Erythroblast (primary cell): ENCODE results near the gene QRICH1.

Source experiments
- GATA1 ChIP-seq: IDR thresholded peaks from 2 replicates; pipeline ENCODE4 v1.6.1; 2011; ENCODE audit warnings: low read depth, mild to moderate bottlenecking, control low read depth, low read length, moderate library complexity
- POLR2A ChIP-seq: IDR thresholded peaks from 2 replicates; pipeline ENCODE4 v1.6.1; 2011; ENCODE audit warnings: mild to moderate bottlenecking, low read length

DNA sequence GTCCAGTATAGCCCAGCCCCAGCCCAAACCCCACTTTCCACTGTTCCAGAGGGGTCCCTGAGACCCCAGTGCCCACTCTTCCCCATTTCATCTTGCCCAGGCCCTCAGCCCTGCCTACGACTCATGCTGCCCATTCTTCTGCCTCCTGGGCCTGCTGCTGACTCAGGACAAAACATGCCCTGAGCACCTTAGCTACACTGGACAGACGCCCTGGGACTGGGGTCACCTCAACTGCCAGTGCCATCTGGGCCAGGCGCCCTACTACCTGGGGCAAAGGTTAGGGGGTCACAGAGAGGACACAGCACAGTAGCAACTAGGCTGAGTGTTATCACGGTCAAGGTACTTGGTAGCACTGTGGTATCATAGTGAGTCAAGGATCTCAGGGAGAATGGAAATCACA is 41.6 kb upstream of the QRICH1 start:
- TF ChIP-seq POLR2A (no peak), GATA1 (no peak)
